Measurements from ENCODE around the gene CBFA2T2.
"Not testable (repeated sequence)": the region's sequence is repeated elsewhere in the genome, so short reads cannot be mapped to it uniquely, and the experiment has no call there.

The CBFA2T2 gene

DNA sequence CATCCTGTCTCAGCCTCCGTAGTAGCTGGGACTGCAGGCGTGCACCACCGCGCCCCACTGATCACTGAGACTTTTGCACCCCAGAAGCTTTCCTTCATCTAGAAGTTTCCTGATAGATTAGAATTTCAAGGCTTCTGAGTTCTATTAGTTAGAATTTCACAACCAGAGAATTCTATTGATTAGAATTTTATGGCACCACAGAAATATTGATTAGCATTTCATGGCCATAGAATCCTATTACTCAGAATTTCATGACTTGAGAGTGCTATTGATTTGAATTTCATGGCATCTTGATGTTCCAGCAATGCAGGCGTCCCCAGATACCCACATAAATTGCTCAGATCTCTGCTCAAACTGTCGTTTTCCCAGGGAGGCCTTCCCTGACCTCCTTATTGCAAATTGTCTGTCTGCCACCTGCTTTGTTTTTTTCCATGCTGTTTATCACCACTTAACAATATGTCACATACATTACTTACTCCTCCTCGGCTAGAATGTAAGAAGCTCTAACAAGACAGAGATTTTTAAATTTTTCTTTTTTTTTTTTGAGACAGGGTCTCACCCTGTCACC is 16.9 kb upstream of the CBFA2T2 start:
- no peak for DNase-seq

DNA sequence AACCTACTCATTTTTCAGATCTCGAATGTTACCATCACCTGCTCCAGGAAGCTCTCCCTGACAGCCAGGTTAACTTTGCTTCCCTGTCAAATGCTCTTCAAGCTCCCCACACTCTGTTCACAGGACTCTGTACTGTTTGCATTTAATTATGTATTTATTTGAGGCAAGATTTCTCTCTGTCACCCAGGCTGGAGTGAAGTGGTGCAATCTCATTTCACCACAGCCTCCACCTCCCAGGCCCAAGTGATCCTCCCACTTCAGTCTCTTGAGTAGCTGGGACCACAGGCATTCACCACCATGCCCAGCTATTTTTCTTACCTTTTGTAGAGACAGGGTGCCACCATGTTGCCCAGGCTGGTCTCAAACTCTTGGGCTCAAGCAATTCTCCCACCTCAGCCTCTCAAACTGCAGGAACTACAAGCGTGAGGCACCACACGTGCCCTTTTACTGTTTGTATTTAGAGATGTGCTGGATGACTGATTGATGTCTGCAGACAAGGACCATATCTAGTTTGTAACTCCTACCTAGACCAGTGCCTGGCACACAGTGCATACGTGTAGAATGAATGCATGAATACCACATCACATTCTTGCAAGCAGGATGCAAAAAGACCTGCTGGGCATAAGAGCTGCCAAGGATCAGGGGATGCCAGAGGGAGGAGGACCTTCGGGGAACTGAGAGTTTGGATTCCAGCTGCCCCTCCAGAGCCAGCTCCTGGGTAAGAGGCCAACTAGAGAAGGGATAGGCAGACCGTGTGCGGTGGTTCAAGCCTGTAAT is 15.6 kb upstream of the CBFA2T2 start:
- DNase-seq: no peak

DNA sequence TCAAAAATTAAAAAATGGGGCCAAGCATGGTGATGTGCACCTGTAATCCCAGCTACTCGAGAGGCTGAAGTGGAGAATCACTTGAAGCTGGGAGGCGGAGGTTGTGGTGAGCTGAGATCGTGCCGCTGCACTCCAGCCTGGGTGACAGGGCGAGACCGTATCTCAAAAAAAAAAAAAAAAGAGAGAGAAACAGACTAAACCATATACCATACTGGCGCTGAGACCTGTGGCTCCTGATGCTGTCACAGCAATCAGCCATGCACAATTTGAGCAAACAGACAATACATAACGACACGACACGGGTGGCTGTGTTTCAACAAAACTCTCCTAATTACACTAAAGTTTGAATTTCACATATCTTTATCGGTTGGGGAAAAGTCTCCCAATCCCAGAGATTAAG is 14.9 kb upstream of the CBFA2T2 start:
- DNase-seq: peak; percentile 14

DNA sequence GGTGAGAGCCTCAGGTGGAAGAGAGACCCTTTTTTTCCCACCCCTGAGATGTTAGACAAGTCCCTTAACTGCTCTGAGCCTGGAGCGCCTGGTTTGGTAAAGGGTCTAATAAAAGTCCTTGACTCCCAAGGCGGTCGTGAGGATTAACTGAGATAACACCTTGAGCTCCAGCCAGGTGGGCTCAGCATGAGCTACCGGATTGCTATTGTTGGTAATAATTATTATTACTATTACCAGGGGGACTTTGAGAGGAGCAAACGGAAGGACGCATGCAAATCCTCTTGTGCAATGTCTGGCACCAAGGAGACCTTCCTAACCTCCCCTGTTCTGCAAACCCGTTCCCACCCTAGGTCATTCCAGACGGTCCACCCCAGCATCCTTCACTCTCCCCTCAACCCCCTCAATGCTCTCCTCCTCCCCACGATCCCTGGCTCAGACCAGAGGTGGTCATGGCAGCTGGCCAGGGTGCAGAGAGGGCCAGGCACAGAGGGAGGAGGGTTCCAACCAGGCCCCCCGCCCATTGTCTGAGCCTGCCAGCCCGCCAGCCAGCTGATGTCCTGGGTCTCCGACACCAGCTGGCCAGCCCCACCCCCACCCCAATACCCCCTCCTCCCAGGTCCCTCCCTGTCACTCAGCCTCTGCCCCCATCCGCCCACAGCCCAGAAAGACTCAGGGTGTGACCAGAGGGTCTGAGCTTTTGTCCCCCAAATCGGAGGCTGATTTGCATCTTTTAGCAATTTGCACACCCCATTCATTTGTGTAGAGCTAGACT is 14.3 kb upstream of the CBFA2T2 start:
- DNase-seq: no peak

DNA sequence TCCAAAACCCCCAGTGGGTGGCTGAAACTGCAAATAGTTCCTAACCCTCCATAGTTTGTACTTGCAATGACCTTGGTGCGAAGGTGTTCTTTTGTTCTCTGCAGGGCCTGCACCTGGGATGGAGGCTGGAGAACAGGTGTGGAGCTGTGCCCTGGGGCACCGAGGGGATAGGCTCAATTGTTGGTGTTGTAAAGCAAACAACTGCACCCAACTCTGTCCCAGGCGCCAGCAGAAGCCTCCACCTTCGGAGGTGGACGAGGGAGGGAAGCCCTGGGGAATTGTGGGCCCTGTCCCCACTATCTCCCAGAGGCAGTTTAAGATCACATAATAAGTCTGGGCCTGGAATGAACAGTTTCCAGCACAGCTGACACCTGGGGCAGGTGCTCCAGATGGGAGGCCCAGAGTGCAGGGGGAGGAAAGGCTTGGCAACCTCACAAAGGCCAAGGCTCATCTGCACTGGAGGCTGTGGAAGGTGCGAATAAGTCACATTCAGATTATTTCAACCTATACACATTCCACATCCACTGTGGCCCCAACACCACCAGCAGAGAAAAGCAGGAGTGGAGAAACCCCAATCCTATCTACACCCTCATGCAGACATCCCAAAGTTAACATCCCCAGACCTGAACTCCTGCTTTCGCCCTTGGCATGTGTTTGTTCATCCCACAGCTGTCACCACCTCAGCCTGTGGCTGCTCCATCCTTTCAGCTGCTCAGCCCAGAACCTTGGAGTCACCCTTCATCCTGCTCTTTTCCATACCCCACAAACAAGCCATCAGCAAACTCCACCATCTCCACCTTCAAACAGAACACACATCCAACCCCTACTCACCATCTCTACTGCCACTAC is 12.3 kb upstream of the CBFA2T2 start:
- peak; percentile 62 for DNase-seq

DNA sequence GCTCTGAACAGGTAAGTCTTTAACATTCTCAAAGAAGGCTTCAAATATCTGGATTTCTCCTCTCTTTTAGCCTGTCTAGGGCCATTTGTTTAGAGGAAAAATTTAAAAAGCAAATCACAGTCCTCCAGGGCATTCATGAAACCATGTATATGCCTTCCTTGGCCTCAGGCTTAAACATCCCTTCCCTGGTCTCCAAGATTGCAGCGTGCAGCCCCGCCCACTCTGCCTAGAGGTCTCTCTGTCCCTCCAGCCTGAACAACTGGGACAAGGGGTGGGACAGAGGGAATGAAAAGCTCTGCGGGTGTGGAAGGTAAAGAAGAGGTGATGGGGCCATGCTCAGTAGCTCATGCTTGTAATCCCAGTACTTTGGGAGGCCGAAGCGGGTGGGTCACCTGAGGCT is 9.8 kb upstream of the CBFA2T2 start:
- no peak for DNase-seq

DNA sequence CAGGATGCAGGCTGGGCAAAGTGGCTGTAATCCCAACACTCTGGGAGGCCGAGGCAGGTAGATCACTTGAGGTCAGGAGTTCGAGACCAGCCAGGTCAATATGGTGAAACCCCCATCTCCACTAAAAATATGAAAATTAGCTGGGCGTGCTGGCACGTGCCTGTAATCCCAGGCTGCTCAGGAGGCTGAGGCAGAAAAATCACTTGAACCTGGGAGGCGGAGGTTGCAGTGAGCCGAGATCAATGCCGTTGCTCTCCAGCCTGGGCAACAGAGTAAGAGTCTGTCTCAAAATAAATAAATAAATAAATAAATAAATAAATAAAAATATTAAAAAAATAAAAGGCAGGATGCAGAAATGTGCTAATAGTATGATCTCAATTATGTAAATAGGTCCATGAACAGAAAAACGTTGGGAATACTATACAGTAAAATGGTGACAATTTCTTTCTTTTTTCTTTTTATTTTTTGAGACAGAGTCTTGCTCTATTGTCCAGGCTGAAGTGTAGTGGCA is 8.4 kb upstream of the CBFA2T2 start:
- no peak for DNase-seq

DNA sequence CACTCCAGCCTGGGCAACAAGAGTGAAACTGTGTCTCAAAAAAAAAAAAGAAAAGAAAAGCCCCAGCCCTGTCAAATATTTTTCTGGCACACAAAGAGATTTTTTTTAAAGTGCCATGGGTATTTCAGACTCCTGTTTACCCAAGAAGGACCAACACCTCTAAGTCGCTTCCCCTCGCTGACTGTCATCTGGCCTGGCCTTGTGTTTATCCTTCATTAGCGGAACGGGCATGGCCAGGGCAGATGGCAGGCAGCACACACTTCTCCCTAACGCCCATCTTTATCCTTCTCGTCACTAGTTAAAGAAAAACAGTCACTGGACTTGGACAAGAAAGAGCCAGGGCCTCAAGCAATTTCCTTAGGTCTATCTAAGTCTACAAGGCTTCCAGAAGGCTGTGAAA is 7.3 kb upstream of the CBFA2T2 start:
- no peak for DNase-seq

DNA sequence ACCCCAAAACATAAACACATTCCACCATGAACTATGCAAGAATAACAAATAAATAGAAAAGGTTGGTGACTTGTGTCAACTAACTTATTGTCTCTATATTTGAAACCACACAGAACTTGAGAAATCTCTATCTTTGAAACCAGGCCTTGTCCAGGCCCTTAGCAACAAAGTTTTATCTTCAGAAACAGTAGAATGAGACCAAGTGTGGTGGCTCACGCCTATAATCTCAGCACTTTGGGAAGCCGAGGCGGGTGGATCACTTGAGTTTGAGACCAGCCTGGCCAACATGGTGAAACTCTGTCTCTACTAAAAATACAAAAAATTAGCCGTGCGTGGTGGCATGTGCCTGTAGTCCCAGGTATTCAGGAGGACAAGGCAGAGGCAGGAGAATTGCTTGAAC is 6.7 kb upstream of the CBFA2T2 start:
- not testable (repeated sequence) for DNase-seq

DNA sequence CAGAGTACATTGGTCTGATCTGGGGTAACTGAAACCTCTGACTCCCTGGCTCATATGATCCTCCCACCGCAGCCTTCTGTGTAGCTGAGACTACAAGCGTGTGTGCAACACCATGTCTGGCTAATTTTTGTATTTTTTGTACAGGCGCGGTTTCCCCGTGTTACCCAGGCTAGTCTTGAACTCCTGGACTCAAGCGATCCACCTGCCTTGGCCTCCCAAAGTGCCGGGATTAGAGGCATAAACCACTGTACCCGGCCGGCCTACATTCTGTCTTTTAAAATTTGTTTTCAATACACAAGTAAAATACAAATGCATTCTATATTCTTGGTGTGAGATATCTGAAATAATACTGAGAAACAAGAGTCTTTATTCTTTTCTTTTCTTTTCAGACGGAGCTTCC is 1.7 kb upstream of the CBFA2T2 start:
- no peak for DNase-seq

DNA sequence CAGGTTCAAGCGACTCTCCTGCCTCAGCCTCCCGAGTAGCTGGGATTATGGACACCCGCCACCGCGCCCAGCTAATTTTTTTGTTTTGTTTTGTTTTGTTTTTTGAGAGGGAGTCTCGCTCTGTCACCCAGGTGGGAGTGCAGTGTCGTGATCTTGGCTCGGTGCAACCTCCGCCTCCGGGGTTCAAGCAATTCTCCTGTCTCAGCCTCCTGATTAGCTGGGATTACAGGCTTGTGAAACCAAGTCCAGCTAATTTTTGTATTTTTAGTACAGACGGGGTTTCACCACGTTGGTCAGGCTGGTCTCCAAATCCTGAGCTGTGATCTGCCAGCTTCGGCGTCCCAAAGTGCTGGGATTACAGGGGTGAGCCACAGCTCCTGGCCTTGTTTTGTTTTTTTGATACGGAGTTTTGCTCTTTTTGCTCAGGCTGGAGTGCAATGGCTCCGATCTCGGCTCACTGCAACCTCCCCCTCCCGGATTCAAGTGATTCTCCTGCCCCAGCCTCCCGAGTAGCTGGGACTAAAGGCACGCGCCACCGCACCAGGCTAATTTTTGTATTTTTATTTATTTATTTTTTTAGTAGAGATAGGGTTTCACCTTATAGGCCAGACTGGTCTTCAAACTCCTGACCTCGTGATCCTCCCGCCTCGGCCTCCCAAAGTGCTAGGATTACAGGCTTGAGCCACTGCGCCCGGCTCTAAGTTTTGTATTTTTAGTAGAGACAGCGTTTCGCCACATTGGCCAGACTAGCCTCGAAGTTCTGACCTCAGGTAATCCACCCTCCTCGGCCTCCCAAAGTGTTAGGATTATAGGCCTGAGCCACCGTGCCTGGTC is 1.0 kb upstream of the CBFA2T2 start:
- not testable (repeated sequence) for DNase-seq

DNA sequence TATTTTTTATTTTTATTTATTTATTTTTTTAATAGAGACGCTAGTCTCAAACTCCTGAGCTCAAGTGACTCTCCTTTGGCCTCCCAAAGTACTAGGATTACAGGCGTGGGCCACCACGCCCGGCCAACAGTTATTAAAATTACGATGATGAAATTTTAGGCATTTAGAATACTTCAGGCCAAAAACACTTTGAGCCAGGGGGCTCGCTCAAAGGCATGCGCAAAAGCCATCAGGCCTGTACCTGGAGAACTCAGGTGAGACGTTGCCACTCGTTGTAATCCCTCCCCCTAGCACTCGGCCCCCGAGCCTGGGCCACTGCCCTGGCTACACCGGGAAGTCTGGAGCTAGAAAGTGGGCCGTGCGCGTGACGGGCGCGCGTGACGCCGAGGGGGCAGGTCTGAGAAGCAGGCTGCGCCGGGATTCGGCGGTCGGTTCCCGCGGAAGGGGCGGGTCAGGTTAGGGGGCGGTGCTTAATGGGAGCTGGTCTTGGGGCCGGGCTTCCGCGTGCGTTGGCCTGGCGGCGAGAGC is 337 bp upstream of the CBFA2T2 start:
- peak; percentile 95 for DNase-seq

DNA sequence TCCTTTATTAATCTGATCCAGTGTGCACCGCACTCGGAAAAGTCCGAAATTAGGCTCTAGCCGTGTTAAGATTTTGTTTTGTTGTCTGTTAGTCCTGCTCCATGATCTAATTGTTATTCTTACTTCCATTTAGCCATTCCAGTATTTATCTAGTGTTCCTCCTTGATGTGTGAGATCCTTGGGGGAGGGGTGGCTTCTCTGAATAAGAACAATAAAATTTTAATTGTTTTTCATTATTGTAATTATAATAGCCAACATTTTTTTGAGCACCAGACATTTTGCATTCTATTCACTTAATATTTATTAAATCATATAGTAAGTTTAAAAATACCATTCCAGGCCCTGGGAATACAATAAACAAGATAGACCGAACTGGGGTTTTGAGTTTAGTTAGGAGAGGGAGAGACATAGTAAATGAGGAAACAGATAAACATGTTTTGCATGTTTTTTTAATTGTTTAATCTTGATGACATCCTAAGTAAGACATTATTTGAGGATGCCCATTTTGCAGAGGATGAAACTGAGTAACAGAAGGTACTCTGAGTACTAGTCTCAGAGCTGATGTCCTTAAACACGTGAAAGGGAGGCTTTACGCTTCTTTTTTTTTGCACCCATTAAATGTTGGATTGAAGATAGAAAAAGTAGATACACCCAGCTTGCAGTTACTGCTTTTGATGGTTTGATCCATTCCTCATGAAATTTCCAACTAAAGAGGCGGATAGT is 1.2 kb downstream of the CBFA2T2 start:
- no peak for DNase-seq

DNA sequence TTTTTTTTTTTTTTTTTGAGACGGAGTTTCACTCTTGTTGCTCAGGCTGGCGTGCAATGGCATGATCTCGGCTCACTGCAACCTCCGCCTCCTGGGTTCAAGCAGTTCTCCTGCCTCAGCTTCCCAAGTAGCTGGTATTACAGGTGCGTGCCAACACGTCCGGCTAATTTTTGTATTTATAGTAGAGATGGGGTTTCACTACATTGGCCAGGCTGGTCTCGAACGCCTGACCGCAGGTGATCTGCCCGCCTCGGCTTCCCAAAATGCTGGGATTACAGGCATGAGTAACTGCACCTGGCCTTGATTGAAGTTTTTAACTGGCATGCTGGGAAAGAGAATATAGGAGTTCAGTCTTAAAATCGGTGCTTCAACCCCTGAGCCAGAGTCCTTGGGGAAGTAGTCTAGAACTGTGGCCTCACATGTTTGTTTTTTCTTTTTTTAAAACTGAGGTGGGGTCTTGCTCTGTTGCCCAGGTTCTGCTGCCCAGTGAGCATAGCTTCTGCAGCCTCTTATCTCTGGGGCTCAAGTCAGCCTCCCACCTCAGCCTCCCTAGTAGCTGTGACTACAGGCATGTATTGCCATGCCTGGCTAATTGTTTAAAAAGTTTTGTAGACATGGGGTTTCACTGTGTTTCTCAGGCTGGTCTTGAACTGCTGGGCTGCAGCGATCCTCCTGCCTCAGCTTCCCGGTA is 3.3 kb downstream of the CBFA2T2 start:
- no peak for DNase-seq

DNA sequence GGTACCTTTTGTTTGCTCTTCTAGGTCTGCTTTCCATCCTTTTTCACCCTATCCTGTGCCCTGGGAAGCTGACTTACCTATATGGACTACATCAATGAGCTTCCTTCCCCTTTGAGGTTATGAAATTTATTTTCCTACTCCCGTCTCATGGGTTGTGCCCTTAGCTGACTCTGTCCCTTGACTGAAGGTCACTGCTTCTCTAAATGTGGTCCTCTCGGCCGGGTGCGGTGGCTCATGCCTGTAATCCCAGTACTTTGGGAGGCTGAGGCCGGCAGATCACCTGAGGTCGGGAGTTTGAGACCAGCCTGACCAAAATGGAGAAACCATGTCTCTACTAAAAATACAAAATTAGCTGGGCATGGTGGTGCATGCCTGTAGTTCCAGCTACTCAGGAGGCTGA is 6.9 kb downstream of the CBFA2T2 start:
- DNase-seq: not testable (repeated sequence)

DNA sequence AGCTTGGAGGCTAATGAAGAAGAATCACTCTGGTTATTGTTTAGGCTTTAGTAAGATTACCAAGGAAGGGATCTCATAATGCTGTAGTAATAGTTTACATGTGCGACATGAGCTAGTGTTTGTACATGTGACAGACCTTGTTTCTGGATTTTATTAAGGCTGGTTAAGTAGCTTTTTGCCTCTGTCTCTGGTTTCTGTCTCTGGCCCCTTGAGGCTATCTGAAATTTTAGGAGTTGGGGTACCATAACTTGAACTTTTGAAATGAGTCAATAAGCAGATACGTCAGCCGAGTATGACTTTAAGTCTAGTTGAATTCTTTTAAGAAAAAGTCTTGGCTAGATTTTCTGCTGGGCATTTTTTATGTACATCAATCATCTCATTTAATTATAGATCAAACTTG is 9.5 kb downstream of the CBFA2T2 start:
- DNase-seq: no peak

DNA sequence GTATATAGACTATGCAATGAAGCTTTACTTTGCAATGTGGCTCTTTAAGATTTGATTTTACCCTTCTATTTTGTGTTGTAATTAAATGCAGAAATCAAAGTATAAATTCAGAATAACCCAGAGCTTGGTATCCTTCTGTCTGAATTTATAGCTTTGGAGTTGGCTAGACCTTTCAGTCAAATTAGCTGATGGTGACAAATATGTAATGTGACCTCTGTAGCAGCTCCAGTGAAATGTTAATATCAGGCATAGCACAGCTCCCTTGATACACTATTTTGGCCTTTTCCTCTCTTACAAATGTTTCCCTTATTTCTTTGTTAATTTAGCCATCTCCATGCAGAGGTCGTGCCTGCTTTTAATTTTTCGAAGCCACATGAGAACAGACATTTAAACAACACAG is 11.1 kb downstream of the CBFA2T2 start:
- DNase-seq: no peak

DNA sequence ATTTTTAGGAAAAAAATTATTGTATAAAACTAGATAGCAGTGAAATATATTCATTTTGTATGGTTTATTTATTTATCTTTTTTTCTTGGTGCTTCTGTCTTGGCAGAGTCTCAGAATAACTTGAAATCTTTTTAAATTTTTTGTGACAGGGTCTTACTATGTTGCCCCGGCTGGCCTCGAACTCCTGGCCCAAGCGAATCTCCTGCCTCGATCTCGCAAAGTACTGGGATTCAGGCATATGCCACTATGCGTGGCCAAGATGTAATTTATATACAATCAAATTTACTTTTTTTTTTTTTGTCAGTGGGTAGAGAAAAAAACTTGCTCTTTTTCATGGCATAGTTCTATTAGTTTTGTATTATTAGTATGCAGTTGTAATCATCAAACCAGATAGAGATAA is 13.7 kb downstream of the CBFA2T2 start:
- DNase-seq: no peak

DNA sequence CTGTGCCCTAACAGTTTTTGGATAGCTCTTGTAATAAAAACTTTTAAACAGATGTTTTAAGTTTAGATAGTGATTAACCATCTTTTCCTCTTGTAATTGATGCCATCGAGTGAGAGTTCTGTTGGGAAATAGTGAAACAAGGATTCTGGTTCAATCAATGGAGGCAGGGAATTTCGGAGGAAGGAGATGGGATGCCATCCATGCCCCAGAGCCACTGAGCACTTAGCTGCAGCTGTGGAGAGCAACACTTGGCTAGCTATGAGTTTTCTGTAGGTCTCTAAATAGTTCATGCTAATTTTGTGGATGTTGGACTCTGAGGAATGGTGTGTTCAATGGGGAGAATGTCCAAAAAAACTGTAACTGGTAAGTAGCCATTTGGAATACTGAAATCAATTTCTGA is 16.7 kb downstream of the CBFA2T2 start:
- no peak for DNase-seq

DNA sequence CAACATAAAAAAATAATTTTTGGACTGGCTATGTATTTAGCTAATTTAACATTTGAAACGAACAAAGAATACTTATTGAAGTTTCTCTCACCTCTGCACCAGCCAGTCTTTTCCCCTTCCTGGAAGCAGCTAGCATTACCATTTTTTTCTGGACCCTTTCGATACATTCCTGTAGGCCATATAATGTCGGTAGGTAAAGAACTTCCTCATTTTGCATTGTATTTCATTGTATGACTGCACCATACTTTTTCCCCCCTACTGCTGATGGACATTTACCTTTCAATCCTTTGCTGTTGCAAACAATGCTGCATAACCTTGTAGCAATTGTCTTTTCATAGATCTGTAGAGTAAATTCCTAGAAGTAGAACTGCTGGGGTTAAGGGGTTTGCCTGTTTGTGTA is 17.6 kb downstream of the CBFA2T2 start:
- DNase-seq: no peak

All from DMS79 (cell line).